A673 (cell line): ENCODE data around the gene ERC1.

Experiments used
- EZH2 ChIP-seq: fragments of 200-600 bp; sonication (generic); IDR thresholded peaks from 2 replicates; pipeline ENCODE4 v1.6.1; 2017; ENCODE audit warnings: borderline replicate concordance, low read depth, mild to moderate bottlenecking, mixed read lengths, antibody characterized with exemption, low read length; ENCODE audit not compliant: poor library complexity, severe bottlenecking
- TF ChIP-seq, protein P1 (sequence below): fragments of 300-800, 200-600 bp; sonication (generic); conservative IDR thresholded peaks from 2 replicates; pipeline ENCODE4 v1.5.1; 2017; ENCODE audit warnings: low read depth, mild to moderate bottlenecking, antibody characterized with exemption, low read length, moderate library complexity, mixed read lengths

DNA sequence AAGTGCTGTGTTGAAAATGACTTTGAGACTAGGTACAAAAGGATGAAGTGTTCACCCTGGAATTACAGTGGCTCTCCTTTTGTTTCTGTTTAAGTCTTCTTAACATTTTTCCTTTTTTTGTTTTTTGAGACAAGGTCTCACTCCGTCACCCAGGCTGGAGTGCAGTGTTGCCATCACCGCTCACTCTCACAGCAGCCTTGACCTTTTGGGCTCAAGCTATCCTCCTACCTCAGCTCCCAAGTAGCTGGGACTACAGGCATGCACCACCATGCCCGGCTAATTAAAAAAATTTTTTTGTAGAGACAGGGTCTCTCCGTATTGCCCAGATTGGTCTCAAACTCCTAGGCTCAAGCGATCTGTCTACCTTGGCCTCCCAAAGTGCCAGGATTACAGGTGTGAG, 20.1 kb downstream of the ERC1 start:
- TF ChIP-seq, protein P1, sequence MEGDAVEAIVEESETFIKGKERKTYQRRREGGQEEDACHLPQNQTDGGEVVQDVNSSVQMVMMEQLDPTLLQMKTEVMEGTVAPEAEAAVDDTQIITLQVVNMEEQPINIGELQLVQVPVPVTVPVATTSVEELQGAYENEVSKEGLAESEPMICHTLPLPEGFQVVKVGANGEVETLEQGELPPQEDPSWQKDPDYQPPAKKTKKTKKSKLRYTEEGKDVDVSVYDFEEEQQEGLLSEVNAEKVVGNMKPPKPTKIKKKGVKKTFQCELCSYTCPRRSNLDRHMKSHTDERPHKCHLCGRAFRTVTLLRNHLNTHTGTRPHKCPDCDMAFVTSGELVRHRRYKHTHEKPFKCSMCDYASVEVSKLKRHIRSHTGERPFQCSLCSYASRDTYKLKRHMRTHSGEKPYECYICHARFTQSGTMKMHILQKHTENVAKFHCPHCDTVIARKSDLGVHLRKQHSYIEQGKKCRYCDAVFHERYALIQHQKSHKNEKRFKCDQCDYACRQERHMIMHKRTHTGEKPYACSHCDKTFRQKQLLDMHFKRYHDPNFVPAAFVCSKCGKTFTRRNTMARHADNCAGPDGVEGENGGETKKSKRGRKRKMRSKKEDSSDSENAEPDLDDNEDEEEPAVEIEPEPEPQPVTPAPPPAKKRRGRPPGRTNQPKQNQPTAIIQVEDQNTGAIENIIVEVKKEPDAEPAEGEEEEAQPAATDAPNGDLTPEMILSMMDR: no peak
- TF ChIP-seq EZH2: no peak
